ENCODE results near the gene TGFBR1.

- no peak for TF ChIP-seq CTCF (conservative IDR thresholded peaks at IDR 0.05)
- no peak for TF ChIP-seq ZFX (IDR thresholded peaks at IDR 0.05)
Measured at GRCh38 chr9:99190597-99191283, 85.8 kb downstream of the TGFBR1 start.
